ENCODE results near the gene C6orf132.

C6orf132 gene

DNA sequence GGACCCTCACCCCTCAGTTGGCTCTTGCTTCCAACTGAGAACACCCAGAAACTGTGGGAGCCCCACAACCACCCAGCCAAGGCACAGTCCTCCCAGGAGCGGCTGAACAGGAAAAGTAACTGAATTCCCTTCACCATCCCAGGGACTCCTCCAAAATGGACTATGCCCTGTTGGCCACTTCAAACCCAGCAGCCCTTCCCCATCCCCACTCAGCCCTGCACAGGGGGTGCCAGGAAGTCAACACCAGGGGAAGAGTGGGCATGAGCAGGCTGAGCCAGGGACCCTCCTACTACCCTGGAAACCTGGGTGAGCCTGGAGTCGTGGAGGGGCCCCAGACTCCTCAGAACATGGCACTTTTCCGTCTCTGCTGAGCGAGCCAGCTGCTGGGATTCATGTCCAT lies 42.1 kb upstream of the C6orf132 start:
- Histone ChIP-seq H3K27ac (no peak overlapping the region), H3K4me3 (IDR thresholded peaks at IDR 0.05; ENCODE audit: insufficient read depth, low read depth, low read length) (no peak overlapping the region), H3K27me3 (ENCODE audit: insufficient read depth, low read depth) (no peaks in the 10 kb centered on the region), H3K36me3 (ENCODE audit: insufficient read depth) (no peaks in the 10 kb centered on the region), H3K4me1 (ENCODE audit: low read depth, poor library complexity, severe bottlenecking) (no peaks in the 10 kb centered on the region), H3K79me2 (ENCODE audit: insufficient read depth, low read depth) (no peaks in the 10 kb centered on the region), H3K4me2 (no peak overlapping the region), H4K20me1 (ENCODE audit: insufficient read depth) (no peaks in the 10 kb centered on the region), H3K9ac (no peak overlapping the region), H2AFZ (ENCODE audit: low read depth) (no peak overlapping the region)
- TF ChIP-seq, protein P1, sequence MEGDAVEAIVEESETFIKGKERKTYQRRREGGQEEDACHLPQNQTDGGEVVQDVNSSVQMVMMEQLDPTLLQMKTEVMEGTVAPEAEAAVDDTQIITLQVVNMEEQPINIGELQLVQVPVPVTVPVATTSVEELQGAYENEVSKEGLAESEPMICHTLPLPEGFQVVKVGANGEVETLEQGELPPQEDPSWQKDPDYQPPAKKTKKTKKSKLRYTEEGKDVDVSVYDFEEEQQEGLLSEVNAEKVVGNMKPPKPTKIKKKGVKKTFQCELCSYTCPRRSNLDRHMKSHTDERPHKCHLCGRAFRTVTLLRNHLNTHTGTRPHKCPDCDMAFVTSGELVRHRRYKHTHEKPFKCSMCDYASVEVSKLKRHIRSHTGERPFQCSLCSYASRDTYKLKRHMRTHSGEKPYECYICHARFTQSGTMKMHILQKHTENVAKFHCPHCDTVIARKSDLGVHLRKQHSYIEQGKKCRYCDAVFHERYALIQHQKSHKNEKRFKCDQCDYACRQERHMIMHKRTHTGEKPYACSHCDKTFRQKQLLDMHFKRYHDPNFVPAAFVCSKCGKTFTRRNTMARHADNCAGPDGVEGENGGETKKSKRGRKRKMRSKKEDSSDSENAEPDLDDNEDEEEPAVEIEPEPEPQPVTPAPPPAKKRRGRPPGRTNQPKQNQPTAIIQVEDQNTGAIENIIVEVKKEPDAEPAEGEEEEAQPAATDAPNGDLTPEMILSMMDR (conservative IDR thresholded peaks at IDR 0.05; ENCODE audit: low read depth, low read length) = no peak

- H4K20me1 ChIP-seq (ENCODE audit: insufficient read depth) = no peaks in the 10 kb centered on the region
- no peaks in the 10 kb centered on the region for H3K36me3 ChIP-seq (ENCODE audit: insufficient read depth)
- H3K9ac ChIP-seq = no peak overlapping the region
- no peak overlapping the region for H3K4me2 ChIP-seq
- H3K27me3 ChIP-seq (ENCODE audit: insufficient read depth, low read depth) = no peaks in the 10 kb centered on the region
- H2AFZ ChIP-seq (ENCODE audit: low read depth) = no peak overlapping the region
- H3K4me3 ChIP-seq (IDR thresholded peaks at IDR 0.05; ENCODE audit: insufficient read depth, low read depth, low read length) = no peak overlapping the region
- no peaks in the 10 kb centered on the region for H3K4me1 ChIP-seq (ENCODE audit: low read depth, poor library complexity, severe bottlenecking)
- H3K79me2 ChIP-seq (ENCODE audit: insufficient read depth, low read depth) = no peaks in the 10 kb centered on the region
- TF ChIP-seq, protein P1 (conservative IDR thresholded peaks at IDR 0.05; ENCODE audit: low read depth, low read length) = no peak
- H3K27ac ChIP-seq = no peak overlapping the region
Measured at GRCh38 chr6:42182101-42182500, 39.7 kb upstream of the C6orf132 start.

DNA sequence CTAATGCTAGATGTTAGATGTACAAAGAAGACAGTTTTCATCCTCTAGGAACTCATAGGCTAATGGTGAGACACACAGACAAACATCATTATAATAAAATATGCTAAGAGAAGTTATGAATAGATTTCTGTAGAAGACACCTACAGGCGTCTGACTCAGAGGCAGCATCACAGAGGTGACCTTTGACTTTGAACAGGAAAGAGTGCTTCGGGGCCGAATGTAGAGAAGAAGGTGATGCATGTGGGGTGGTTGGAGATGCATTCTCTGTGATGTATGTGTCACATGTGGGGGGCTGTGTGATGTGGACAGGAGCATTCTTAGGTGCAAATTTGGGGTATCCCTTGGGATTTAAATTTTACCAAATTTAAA lies 37.5 kb upstream of the C6orf132 start:
- no peaks in the 10 kb centered on the region for H4K20me1 ChIP-seq (ENCODE audit: insufficient read depth)
- H3K79me2 ChIP-seq (ENCODE audit: insufficient read depth, low read depth) = no peaks in the 10 kb centered on the region
- H3K9ac ChIP-seq = no peak overlapping the region
- H3K4me2 ChIP-seq = no peak overlapping the region
- no peak overlapping the region for H2AFZ ChIP-seq (ENCODE audit: low read depth)
- TF ChIP-seq, protein P1 (conservative IDR thresholded peaks at IDR 0.05; ENCODE audit: low read depth, low read length) = no peak
- no peaks in the 10 kb centered on the region for H3K4me1 ChIP-seq (ENCODE audit: low read depth, poor library complexity, severe bottlenecking)
- H3K27me3 ChIP-seq (ENCODE audit: insufficient read depth, low read depth) = no peaks in the 10 kb centered on the region
- H3K27ac ChIP-seq = no peak overlapping the region
- H3K4me3 ChIP-seq (IDR thresholded peaks at IDR 0.05; ENCODE audit: insufficient read depth, low read depth, low read length) = no peak overlapping the region
- no peaks in the 10 kb centered on the region for H3K36me3 ChIP-seq (ENCODE audit: insufficient read depth)

DNA sequence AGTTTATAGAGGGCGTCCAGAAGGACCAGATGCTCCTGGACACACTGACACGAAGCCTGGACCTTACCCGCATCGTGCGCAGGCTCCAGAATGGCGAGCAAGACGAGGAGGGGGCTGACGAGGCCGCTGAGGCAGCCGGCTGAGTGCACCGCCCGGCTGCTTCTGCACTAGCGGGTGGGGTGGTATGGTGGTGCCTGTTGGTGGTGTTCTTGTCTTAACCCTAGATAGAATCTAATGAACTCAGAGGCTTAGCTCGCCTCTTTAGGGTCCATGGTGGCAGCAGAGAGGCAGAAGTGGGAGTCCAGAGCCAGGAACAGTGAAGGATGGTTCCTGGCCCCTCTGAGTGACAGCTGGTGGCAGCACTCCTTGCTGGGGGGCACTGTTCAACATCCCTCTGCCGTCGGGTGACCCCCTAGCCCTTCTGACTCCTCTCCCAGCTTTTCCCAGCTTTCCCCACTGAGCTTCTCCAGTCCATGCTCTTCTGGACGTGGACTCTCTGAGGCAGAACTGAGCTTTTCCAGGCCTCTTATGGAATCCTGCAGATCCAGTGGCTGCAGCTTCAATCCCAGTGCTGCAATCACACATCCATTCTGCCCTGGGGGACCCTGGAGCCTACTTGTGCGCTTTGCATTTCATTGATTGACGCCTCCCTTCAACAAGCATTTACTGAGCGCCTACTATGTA lies 37.0 kb upstream of the C6orf132 start:
- Histone ChIP-seq H3K4me2 (no peak overlapping the region), H3K4me3 (IDR thresholded peaks at IDR 0.05; ENCODE audit: insufficient read depth, low read depth, low read length) (no peak overlapping the region), H3K27ac (no peak overlapping the region), H3K27me3 (ENCODE audit: insufficient read depth, low read depth) (no peaks in the 10 kb centered on the region), H3K4me1 (ENCODE audit: low read depth, poor library complexity, severe bottlenecking) (no peaks in the 10 kb centered on the region), H3K79me2 (ENCODE audit: insufficient read depth, low read depth) (no peaks in the 10 kb centered on the region), H3K9ac (no peak overlapping the region), H3K36me3 (ENCODE audit: insufficient read depth) (no peaks in the 10 kb centered on the region), H4K20me1 (ENCODE audit: insufficient read depth) (no peaks in the 10 kb centered on the region), H2AFZ (ENCODE audit: low read depth) (no peak overlapping the region)
- TF ChIP-seq, protein P1 (conservative IDR thresholded peaks at IDR 0.05; ENCODE audit: low read depth, low read length) = no peak
